HG03060 (cell line): ENCODE measurements around the gene ADAM30.

Experiments
- ATAC-seq: cut with Tn5 transposase; IDR thresholded peaks from one replicate; pipeline ENCODE4 v1.9.1; 2021; ENCODE audit warnings: low read depth, moderate number of reproducible peaks; ENCODE audit not compliant: unreplicated experiment

The ADAM30 gene

GRCh38 chr1:119909890-119910596 lies 13.7 kb upstream of the ADAM30 start:
- ATAC-seq = no peak

DNA sequence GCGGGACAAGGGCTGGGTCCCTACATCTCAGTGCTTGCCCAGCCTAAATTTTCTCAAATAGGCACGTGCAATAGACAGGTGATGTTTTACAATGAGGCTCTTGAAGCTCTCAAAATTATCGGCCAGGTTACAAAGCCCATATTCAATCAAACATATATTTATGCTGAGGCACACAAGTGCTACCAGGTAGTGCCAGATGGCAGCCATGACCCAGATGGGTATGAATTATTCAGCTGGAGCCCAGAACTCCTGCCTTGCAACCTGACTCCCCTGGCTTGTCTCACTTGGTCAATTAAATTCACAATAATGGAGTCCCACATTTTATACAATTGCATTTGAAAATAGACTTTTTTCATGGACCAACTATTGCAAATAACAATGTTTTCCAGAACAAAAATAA lies 12.3 kb upstream of the ADAM30 start:
- no peak for ATAC-seq

GRCh38 chr1:119906927-119907652 lies 10.8 kb upstream of the ADAM30 start:
- ATAC-seq = no peak

GRCh38 chr1:119903443-119903835 lies 7.1 kb upstream of the ADAM30 start:
- no peak for ATAC-seq

- no peak for ATAC-seq
Measured at GRCh38 chr1:119902775-119903442, 6.6 kb upstream of the ADAM30 start.

DNA sequence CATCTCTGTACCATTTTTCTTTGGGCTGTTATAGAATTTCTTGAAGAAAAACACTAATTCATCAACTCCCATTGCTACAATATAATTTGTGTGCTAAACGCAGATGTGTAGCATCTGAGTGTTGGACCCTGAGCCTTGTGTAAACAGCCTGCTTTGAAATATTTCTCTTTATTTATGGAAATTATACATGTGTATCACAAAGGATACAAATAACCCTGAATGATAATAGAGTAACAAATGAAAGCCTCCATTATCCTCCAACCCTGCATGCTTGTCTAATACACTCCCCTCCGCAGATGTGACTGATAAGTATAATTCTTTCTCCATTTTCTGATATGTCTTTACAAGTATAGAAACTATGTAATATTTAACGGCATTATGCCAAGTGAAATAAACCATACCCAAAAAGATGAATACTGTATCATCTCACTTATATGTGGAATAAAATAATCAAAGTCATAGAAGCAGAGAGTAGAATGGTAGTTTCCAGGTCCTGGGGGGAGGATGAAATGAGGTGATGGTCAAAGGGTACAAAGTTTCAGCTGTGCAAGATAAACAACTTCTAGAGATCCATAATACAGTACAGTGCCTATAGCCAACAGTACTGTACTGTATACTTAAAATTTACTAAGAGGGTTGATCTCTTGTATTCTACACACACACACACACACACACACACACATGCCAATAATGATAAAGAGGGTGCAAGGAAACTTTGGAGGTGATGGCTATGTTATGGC lies 2.8 kb upstream of the ADAM30 start:
- no peak for ATAC-seq

- ATAC-seq = no peak
Measured at GRCh38 chr1:119898530-119898929, 2.2 kb upstream of the ADAM30 start.

DNA sequence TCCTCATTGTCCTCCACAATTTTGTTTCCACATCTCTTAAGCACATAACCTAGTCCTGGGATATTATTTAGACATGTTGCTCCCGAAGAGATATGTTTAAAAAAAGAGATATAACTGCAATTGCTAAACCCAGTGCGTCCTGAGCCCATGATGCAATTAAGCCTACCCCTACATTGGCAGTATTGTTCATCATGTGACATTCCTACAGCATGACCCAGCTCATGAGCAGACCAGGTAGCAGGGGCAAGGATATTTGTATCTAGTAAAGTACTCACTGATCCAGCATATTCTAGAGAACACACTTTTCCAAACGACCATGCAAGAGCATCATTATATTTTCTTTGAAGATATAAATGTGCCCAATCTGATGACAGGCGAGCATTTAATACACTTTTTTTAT lies 1.2 kb downstream of the ADAM30 start:
- no peak for ATAC-seq

- ATAC-seq = no peak
Measured at GRCh38 chr1:119893827-119894700, 2.3 kb downstream of the ADAM30 start.

GRCh38 chr1:119893238-119893791 lies 3.0 kb downstream of the ADAM30 start:
- ATAC-seq = no peak

DNA sequence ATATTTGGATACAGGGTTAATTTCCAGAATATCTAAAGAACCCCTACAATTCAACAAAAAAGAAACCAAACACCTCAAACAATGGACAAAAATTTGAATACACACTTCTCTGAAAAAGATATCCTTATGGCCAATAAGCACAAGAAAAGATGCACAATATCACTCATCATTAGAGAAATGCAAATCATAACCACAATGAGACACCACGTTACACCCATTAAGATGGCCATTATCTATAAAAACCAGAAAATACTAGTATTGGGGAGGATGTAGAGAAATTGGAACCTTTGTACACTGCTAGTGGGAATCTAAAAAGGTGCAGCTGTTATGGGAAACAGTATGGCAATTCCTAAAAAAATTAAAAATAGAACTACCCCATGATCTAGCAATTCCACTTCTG lies 4.9 kb downstream of the ADAM30 start:
- no peak for ATAC-seq

- no peak for ATAC-seq
Measured at GRCh38 chr1:119888476-119888875, 7.8 kb downstream of the ADAM30 start.

DNA sequence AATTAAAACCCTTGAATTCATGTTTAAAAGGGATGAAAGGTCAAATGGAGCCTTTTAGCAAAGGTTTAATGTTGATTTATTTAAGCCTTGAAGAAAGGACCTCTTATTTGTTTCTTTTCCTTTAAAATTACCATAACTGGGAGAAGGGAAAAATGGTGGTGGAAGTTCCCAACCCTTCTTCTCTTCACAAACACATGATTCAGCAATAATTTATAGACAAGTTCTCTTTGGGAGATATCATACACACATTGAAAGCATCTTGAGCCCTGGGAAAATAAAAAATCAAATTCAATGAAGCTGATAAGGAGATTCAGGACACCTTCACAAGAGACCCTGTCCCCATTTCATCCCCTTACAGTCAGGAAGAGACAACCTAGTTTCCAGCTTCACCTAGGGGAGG lies 8.9 kb downstream of the ADAM30 start:
- ATAC-seq = no peak

DNA sequence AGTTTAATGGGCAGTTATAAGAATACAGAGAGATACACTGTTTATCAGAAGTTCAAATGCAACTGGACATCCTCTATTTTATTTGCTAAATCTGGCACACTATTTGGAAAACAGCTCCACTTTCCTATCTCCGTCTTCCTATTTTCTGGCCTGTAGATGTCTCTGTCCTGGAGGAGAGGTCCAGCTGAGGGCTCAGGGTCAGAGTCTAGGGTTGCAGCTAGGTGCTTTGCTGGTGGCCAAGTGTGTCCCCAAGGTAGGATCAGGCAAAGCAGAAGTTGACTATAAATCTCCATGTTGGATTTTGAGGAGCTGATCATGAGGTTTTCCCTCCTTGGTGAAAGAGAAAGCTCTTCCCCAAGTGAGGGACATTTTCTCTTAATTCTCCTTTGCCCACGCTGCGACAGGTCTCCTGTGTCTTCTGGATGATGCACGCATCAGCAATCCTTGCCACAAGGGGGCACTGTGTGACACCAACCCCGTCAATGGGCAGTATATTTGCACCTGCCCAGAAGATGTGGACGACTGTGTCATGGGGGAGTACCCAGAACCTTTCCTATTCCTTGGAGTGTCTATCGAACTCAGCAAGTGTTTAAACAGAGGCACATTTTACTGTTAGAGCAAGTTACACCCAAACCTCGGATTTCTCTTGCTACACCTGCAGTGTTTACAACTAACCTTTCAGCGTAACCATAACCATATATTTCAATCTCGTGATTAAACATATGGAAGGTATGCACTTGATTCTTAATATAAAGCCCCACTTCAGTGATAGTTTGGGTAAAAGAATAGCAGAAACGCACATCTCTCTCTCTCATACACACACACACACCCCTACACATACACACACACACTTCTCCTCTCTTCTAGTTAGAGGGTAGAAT lies 10.2 kb downstream of the ADAM30 start:
- no peak for ATAC-seq

DNA sequence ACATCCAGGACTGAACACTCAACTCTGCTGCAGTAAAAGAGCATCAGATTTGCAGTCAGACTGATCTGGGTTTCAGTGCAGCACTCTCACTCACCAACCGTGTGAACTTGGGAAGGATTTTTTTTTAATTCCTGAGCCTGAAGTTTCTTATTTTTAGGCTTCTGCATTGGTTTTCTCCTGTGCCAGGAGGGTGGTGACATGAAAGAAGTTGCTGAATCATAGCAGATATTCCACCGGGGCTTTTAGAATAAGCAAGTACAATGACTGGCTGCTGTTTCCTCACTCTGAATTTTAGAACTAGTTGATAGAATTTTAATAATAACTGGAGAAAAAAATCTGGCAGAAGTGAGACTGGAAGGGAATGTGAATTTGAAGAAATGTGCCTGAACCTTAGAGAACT lies 11.6 kb downstream of the ADAM30 start:
- no peak for ATAC-seq

DNA sequence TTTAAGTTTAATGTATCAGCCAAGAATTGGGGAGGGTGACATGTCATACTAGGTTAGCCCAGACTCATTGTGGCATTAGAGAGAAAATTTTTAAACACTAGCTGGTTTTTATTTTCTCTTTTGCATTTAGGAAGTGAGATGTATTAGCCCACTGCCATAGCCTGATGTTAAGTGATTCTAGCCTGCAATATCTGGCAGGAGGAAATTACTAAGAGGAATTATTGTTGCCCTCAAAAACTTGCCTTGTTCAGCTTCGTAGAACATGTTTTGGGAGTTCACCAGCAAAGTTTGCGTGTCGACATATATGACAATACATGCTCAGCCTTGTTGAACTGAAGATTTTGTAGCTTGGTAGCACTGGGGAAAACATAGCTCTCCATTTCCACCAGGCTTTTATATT lies 12.5 kb downstream of the ADAM30 start:
- no peak for ATAC-seq

DNA sequence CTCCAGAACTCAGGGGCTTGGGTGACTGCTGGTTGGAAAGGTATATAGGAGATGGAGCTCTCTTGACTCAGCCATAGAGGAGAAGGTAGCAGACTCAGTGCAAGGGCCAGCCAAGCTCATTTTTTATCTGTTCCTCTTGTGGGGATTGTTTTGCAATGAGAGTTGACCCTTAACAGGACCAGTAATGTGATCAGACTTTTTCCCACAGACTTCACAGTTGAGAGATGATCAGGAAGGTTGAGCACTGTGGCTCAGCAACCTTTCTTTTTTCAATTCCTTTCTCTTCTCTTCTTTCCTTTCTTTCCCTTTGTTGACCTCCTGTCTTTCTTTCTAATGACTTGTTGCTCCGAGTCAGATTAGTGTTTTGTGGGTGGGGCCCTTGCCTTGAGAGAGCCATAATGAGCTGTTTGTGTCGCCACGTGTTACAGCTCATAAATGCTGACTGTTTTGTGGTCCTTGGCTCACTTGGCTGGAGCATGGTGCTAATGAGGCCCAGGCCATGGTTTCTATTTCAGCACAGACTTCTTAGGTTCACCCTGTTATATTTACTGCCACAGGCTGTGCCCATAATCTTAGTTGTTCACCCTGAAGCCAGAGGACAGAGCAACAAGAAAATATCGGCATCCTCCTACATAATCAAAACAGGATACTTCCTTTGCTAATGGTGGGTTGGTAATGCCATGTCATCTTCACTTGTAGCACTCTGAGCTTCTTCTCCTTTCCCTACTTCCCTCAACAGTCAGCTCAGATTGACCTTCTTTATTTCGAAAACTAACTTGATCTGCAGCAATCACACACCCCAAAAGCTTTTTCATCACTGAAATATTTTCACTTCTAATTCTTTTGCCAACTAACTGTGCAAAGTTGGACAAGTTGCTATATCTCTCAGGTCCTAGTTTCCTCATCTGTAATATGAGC lies 13.9 kb downstream of the ADAM30 start:
- ATAC-seq = no peak
